Tibial nerve (tissue), 3 donors: ENCODE data around the gene POLDIP2.

Source experiments
- POLR2A ChIP-seq, 2 donors: fragments of 450-650 bp; IDR thresholded peaks; one replicate each; pipeline ENCODE4 v1.6.1; 2017; ENCODE audit warnings: antibody characterized with exemption in 2 of 2, mild to moderate bottlenecking in 2 of 2, moderate library complexity in 2 of 2
- TF ChIP-seq, protein P1 (sequence below), 5 experiments: fragments of 200-600 bp in 3 of 5; fragments of 450-650 bp in 2 of 5; sonication (generic) in 3 of 5; IDR thresholded peaks; one replicate each; pipeline ENCODE4 v1.5.1; 2016 to 2019; ENCODE audit warnings: antibody characterized with exemption in 5 of 5, mild to moderate bottlenecking in 3 of 5, moderate library complexity in 2 of 5

DNA sequence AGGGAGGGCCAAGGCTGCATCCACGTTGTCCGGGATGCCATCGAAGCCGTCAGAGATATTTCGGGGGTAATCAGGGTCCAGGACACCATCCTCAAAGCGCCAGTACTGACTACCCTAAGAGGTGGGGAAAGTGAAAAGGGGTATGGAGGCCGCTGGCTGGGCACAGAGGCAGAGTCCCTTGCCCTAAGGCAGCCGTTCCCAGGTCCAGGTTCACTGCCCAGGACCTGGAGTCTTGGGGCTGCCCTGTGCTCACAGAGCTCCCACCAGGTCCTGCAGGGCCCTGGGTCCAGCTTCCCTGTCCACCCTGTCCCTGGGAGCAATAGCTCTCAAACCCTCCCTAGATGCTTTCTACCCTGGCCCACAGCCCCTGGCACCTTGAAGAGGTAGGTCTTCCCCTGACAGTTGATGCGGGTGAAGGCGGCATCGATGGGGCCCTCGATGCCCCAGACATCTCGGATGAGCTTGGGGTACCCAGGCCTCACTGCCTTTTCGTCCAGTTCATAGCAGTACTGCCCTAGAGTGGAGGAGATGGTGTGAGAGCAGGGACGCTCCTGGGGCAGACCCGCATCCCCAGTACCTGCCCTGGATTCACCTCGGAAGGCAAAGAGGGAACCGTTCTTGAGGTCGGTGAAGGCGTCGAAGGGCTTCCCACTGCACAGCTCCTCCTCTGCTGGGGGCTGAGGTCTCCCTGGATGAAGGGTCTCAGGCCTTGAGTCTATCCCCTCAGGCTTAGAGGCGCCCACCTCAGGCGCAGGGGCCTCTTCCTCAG is 11.8 kb upstream of the POLDIP2 start:
- TF ChIP-seq, protein P1, sequence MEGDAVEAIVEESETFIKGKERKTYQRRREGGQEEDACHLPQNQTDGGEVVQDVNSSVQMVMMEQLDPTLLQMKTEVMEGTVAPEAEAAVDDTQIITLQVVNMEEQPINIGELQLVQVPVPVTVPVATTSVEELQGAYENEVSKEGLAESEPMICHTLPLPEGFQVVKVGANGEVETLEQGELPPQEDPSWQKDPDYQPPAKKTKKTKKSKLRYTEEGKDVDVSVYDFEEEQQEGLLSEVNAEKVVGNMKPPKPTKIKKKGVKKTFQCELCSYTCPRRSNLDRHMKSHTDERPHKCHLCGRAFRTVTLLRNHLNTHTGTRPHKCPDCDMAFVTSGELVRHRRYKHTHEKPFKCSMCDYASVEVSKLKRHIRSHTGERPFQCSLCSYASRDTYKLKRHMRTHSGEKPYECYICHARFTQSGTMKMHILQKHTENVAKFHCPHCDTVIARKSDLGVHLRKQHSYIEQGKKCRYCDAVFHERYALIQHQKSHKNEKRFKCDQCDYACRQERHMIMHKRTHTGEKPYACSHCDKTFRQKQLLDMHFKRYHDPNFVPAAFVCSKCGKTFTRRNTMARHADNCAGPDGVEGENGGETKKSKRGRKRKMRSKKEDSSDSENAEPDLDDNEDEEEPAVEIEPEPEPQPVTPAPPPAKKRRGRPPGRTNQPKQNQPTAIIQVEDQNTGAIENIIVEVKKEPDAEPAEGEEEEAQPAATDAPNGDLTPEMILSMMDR (IDR thresholded peaks at IDR 0.05) = no peak
- TF ChIP-seq POLR2A (IDR thresholded peaks at IDR 0.05) = no peak
